ENCODE measurements around the gene EIF2B5.
"Not testable (repeated sequence)": the region's sequence is repeated elsewhere in the genome, so short reads cannot be mapped to it uniquely, and the experiment has no call there.

EIF2B5 gene

GRCh38 chr3:184145751-184146270 lies 10.7 kb downstream of the EIF2B5 start:
- no peak for DNase-seq (ENCODE audit: low read depth)

GRCh38 chr3:184148076-184148475 lies 12.9 kb downstream of the EIF2B5 start:
- DNase-seq (ENCODE audit: low read depth), result no peak

- no peak for DNase-seq (ENCODE audit: low read depth)
These were observed 14.0 kb downstream of the EIF2B5 start for GRCh38 chr3:184149123-184149522.

- not testable (repeated sequence) for DNase-seq (ENCODE audit: low read depth)
These were observed 14.6 kb downstream of the EIF2B5 start for GRCh38 chr3:184149770-184150169.

DNA sequence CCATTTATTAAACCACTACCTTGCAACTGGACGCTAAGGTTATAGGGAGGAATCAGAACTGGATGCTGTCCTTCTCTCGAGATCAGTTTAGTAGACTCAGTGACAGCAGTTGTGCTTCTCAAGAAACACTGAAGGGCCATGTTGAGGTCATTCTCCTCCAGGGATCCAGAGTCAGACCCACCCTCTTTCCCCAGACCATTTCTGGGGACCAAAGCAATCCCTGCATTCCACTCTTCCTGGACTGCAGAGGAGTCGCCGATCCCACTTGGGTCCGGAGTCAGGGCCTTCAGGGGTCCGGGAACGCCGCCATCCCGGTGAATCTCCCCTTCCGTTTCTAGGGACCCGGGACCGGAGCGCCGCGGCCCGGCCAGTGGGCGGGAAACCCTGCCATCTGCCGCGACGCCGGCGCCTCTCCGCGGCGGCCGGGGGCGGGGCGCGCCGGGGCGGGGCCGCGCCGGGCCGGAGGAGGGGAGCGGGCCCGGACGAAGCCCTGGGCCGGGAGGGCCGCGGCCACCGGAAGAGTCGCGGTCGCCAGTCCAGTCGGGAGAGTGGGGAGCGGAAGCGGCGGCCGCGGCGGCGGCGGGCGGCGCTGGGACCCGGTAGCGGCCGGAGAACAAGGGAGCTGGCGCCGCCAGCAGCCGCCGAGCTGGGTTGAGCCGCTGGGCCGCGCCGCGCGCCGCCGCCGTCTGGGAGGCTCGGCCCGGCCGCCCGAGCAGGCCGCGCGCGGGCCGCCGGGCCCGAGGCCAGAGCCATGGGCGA lies 19.9 kb downstream of the EIF2B5 start, which contains the start of gene DVL3:
Gene DVL3 (plus strand): TSS at position 493 of the 759 bp plus-strand sequence. CDS start 259 bp downstream, at position 752.
- no peak for DNase-seq (ENCODE audit: low read depth)

GRCh38 chr3:184155644-184156521 lies 20.7 kb downstream of the EIF2B5 start:
- no peak for DNase-seq (ENCODE audit: low read depth)

GRCh38 chr3:184156522-184156955 lies 21.4 kb downstream of the EIF2B5 start:
- DNase-seq (ENCODE audit: low read depth), result no peak

DNA sequence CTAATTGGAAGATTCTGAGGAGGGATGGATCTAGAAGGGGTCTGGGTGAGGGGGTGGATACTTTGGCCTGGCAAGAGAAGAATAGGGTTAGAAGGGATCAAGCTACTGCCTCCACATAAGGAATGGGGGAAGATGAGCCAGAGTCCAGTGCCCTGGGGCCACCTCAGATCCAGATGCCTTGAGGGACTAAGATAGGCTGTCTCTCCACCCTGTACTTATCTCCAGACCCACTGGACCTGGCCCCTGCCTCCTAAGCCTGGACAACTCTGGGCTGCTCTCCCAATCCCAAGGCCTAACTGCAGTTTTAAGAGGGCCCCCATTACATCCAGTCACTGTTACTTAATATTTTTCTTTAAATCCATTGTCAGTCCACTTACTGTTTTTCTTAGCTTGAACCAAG lies 22.0 kb downstream of the EIF2B5 start:
- DNase-seq (ENCODE audit: low read depth), result no peak

DNA sequence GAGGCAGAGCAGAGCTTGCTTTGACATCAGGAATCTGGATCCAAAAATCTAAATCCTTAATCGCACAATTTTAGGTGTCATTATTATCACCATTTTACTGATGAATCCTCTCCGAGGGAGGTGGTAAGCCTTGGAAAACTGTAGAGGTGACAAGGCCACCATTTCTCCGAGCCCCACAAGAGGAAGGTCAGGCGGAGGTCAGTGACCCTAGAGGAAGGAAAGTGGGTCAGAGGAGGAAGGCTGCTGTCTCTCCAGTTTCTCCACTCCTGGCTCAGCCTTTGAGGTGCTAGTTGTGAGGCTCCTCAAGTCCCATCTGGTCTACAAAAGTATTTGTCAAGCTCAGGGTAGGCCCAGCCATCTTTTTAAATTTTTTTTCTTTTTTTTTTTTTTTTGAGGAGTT lies 23.2 kb downstream of the EIF2B5 start:
- DNase-seq (ENCODE audit: low read depth), result no peak

GRCh38 chr3:184160456-184160855 lies 25.3 kb downstream of the EIF2B5 start:
- no peak for DNase-seq (ENCODE audit: low read depth)

DNA sequence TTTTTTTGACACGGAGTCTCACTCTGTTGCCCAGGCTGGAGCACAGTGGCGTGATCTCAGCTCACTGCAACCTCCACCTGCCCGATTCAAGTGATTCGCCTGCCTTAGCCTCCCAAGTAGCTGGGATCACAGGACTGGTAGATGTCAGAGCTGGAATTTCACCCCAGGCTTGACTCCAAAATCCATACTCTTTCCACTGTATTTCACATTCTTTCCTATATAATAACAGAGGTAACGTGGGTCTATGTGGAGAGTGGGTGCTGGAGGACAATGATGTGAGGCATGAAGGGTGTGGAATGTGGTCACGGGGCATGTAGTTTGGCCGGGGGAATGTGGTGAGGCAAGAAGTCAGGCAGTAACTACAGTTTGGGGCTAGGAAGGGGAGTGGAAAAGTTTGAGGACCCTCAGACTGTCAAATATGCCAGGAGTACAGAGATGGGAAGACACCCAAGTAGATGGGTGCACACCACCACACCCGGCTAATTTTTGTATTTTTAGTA lies 27.5 kb downstream of the EIF2B5 start:
- DNase-seq (ENCODE audit: low read depth), result not testable (repeated sequence)

DNA sequence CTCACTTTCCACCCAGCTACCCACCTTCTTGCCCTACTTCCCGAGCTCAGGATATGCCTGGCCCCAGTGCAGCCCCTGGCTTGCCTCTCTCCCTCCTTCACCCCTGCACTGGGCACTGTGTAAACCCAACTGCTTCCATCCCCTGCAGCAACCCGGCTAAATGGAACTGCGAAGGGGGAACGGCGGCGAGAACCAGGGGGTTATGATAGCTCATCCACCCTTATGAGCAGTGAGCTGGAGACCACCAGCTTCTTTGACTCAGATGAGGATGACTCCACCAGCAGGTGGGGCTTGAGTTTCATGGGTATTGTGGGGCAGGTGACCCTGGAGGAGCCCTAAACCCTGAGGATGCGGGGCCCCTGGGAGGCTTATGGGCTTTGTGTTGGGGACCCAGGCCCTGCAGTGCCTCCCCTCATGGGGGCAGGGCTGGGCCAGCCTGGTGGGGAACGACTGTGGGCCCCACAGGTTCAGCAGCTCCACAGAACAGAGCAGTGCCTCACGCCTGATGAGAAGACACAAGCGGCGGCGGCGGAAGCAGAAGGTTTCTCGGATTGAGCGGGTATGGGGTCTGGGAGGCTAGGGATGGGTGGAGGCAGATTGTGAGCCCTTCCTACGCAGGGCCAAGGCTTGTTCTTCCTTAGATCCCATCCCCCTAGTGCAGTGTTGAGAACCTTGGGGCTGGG lies 29.6 kb downstream of the EIF2B5 start:
- DNase-seq (ENCODE audit: low read depth), result no peak

DNA sequence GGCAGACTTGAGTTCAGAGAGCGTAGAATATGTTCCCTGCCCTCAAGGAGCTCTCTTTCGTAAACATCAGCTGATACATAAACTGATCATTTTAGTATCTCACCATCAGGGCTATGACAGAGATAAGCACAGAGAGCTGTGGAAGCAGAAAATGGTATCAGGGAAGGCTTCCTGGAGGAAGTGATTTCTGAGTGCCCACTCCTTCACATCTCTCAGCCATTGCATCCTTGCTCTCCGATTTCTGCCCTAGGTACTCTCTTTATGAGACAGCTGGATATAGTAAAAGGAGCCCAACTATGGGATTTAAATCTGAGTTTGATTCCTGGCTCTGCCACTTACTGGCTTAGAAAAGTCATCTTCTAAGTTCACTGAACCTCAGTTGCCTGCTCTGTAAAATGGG lies 30.4 kb downstream of the EIF2B5 start:
- DNase-seq (ENCODE audit: low read depth), result no peak

- DNase-seq (ENCODE audit: low read depth), result no peak
These were observed 31.5 kb downstream of the EIF2B5 start for GRCh38 chr3:184166671-184167070.

DNA sequence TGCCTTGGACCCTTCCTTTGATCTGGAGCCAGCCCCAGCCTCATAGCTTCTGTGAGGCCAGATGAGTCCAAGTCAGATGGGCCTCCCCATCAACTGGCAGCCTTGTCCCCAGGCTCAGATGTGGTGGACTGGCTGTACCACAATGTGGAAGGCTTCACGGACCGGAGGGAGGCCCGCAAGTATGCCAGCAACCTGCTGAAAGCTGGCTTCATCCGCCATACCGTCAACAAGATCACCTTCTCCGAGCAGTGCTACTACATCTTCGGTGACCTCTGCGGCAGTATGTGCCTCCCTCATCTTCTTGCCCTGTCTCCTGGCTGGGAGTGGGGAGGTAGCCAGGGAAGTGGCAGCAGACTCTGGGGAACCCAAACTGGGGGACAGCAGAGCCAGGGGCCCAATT lies 32.6 kb downstream of the EIF2B5 start:
- no peak for DNase-seq (ENCODE audit: low read depth)

DNA sequence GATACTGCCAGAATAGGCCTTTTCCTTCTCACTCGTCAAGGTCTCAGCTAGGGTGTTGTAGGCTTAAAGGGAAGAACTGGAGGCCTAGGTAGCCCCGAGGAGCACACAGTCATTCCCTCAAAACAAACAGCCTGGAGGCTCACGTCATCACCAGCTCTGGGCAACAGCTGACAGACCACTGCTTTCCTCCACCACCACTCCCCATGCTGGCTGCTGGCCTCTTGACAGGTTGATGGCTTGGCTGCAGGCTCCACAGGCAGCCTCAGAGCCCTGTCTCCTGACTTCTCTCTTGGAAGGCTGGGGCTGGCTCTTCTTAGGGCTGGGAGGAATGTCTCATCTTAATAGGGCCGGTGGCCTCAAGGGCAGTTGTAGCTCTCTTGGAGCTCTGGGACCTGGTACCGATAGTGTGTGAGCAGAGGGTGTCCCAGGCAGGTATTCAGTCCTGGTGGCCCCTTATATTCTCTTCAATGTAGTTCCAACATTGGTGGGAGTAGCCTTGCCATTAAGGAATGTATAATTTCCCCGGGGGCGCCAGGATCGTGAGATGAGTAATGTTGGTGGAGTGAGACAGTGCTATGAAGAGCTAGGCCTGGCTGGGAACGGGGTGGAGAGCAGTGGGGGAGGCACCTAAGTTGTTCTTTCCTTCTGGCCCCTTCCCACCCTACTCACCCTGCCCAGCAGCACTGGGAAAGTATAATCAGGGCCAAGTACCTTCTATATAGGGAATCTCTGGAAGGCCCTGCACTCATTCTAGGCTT lies 33.4 kb downstream of the EIF2B5 start:
- peak; percentile 79 for DNase-seq (ENCODE audit: low read depth)

DNA sequence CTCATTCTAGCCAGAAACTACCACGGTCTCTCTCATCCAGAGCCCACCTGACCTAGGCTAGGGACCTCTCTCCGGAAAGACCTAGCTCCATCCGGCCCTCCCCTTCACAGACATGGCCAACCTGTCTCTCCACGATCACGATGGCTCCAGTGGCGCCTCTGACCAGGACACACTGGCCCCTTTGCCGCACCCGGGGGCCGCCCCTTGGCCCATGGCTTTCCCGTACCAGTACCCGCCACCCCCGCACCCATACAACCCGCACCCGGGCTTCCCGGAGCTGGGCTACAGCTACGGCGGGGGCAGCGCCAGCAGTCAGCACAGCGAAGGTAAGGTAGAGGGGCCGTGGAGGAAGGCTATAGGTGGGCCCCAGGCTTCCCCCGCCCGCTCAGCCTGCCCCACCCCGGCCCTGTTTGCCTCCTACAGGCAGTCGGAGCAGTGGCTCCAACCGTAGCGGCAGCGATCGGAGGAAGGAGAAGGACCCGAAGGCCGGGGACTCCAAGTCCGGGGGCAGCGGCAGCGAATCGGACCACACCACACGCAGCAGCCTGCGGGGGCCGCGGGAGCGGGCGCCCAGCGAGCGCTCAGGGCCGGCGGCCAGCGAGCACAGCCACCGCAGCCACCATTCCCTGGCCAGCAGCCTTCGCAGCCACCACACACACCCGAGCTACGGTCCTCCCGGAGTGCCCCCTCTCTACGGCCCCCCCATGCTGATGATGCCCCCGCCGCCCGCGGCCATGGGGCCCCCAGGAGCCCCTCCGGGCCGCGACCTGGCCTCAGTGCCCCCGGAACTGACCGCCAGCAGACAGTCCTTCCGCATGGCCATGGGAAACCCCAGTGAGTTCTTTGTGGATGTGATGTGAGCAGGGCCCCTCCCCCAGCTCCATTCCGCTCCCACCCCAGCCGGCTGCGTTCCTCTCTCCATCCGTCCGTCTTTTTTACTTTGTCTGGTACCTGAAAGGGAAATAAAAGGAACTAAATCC lies 35.0 kb downstream of the EIF2B5 start:
- DNase-seq (ENCODE audit: low read depth), result no peak

- no peak for DNase-seq (ENCODE audit: low read depth)
These were observed 36.4 kb downstream of the EIF2B5 start for GRCh38 chr3:184171562-184171961.

GRCh38 chr3:184172681-184173373 lies 37.7 kb downstream of the EIF2B5 start:
- DNase-seq (ENCODE audit: low read depth), result peak; percentile 94

DNA sequence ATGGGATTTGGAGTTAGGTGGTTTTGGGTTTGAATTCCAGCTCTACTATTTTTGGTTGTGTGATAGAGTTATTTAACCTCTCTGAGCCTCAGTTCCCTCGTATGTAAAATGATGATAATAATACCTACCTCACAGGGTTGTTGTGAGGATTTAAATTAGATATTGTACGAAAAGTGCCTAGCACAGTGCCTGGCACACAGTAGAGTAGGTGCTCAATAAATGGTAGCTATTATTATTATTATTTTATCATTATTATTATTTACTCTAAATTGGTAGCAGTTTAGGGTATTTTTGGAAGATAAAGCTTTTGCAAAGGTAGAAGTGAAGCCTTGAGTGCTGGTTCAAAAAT lies 38.2 kb downstream of the EIF2B5 start:
- no peak for DNase-seq (ENCODE audit: low read depth)

Measured in stromal cell of bone marrow (primary cell).